Epithelial cell of prostate (primary cell): Measurements from ENCODE around the gene SPACA7.

Experiments
- DNase-seq: peaks from one replicate; pipeline ENCODE4 v3.0.0-alpha.2; 2011; ENCODE audit warnings: low read depth, low spot score
- H3K27ac ChIP-seq: fragments of 450-650 bp; 2 replicates; pipeline ENCODE4 v1.5.1; 2017; ENCODE audit warnings: mild to moderate bottlenecking

SPACA7 gene, protein sequence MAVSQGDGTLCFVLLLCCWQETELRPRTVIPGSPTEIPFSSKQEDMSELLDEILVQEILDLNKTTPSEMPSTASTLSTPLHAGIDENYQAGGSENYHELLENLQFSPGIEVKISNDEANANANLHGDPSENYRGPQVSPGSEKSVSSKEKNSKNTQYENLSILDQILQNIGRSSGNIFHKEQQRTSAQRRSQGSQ

DNA sequence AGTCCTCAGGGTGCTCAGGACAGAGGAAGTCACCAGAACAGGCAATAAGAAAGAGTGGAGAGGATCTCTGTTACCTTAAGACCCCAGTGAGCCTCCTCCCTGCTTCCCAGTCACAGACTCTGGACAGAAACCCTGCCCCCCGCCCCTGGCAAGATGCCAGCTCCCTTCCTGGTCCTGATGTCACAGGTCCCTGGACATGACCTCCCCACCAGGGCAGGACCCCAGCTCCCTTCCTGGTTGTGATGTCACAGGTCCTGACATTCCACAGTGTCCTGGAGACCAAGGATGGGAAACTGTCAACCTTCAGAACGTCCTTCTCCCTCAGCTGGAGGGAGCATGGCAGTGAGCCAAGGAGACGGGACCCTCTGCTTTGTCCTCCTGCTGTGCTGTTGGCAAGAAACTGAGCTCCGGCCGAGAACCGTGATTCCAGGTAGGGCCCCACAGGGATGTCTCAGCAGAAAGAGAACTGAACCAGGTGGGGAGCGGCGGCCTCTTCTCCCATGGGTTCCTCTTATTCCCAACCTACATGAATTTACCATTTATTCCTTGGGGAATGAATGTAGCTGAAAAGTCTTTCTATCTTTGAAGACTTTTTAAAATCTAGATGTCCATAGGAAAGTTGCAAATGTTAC, at the start of gene SPACA7:
TSS of gene SPACA7 (plus strand) at position 306 of the 632 bp plus-strand sequence. CDS start at position 337, 31 bp downstream.
- H3K27ac ChIP-seq = no peak within 1 kb of the TSS
- no peak for DNase-seq

DNA sequence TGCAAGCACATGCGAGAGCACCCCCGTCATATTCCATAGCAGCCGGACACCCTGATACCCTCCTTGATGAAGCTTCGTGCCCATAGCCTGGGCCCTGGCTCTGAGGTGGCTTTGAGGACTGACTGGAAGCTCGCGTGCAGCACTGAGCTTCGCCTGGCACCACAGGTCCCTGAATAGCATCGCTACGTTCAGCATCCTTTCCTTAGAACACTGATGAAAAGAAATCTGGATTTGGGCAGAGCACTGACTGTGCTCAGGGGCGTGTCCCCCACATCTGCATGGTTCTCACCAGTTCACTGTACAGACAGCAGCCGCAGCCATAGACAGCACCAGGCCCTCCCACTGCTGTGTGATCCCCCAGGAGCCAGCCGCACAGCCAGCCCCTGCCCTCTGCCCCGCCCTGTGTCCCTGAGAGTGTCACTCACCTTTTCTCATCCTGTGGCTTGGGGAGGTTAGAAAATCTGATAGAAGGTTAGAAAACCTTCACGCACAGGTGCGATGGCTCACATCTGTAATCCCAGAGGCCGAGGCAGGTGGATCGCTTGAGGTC, 49.3 kb upstream of the SPACA7 start:
- H3K27ac ChIP-seq = no peak overlapping the region
- no peak for DNase-seq

DNA sequence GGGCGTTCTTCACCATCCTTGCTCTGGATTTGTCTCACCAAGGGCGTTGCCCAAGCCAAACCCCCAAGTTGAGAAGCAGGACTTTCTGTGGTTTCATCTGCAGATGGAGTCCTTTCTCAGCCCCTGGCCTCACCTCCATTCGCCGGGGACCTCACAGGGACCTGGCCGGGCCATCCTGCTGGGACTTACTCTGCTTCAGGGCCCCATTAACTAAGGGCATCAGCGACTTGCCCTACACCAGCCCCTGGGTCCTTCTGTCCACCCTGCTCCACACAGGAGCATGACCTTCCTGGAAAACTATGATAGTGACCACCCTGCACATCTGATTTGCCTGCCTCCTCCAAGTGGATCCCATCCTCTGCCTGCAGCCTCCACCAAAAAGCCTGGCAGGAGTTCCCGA, 47.2 kb upstream of the SPACA7 start:
- DNase-seq = no peak
- H3K27ac ChIP-seq = no peak overlapping the region

DNA sequence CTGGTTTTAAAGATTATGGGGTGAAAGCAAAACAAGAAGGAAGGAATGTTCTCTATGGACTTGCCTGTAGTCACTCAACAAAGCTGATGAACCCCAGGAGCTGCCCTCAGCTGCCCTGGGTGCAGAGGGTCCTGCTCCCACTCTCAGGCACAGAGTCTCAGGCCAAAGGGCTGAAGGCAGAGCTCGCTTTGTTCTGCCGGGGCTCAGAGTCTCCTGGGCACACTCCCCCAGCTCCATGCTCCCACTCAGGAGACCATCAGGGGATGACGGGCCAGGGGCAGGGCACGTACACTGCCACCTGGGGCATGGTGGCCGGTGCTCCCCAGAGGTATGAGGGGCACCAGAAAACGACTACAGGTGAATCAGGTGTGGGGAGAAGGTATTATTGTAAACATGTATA, 46.8 kb upstream of the SPACA7 start:
- H3K27ac ChIP-seq = no peak overlapping the region
- DNase-seq = no peak

DNA sequence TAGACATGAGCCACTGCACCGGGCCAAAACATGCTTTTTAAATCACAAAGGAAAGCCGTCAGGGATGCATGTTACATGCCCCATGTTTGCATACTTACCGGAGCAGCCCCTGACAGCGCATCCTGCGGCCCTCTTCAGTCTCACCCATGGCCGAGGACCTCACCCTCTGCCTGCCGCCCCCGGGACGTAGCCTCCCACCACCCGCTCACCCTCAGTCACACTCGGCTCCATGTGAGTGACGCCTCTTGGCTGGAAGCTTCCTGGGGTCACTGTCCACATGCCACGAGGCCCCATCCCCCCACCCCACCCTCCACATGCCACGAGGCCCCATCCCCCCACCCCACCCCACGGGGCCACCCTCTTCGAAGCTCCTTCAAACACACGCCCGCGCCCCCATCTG, 46.1 kb upstream of the SPACA7 start:
- H3K27ac ChIP-seq = no peak overlapping the region
- DNase-seq = no peak

DNA sequence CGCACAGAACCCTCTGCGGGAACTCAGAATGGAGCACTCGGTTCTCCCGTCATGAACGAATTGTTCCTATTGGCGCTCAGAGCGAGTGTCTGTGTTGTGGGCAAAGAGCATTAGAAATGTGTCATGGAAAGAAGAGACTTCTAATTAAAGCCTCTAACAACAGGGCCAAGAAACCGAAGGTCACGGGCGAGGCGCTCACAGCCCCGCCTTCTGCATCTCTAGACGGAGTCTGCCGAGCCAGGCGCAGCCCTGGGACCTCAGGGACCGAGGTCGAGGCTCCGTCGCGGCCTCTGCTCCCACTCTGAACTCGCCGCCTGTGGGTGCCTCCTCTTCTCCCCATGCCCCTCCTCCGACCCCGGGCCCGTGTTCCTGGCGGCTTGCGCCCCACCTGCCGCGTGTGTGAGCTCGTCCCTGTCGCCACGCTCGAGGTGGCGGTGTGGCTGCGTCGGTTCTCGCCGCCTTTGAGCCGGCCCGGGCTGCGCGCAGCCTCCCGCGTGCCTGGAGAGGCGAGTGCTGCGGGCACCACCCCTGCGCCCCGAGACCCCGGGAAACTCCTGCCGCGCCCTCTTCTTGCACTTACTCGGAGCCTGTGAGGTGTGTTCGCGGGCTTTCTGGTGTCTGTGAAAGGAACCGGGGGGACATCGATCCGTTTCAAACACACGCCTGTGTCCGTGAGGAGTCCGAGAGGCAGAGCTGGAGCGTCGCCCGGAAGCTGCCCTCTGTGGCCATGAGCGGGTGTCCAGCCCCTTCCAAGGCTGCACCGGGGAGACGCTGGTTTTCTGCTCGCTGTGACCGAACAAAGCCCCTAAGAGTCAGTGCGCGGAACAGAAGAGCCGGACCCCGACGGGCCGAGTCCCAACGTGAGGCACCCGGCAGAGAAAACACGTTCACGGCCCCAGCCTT, 45.4 kb upstream of the SPACA7 start:
- H3K27ac ChIP-seq = no peak overlapping the region
- no peak for DNase-seq

DNA sequence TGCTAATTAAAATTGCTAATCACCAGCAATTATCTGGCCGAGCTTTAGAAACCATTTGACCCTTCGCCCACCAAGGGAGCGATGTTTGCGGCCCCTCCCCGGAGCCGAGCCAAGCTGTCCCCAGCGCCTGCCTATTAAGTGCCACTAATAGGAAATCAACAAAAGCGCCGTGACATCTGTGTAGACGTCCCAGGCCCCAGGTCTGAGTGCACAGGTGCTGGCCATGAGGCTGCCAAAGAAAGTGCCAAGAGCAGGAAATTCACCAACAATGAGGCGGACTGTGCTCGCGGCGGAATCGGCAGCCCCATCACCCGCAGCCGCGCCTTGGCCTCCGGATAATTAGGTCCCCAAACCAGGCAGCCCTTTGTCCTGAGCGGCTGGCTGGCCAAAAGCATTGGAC, 44.5 kb upstream of the SPACA7 start:
- H3K27ac ChIP-seq = no peak overlapping the region
- no peak for DNase-seq

DNA sequence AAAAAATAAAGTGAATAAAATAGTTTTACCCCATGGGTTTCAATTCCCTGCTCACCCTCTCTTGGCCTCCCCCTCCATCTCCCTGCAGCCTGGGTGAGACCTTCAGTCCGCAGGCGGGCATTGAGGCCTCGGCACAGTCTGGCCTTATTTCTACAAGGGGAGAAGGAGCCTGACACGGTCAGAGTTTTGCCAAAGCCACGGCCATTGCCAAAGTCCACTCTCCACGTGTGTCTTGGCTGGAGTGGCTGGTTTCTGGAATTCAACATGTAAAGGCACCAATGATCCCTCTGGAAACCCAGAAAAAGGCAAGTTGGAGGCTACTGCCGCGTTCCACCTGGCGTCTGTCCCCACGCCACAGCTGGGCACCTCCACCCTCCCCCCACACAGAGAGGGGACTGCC, 43.4 kb upstream of the SPACA7 start:
- DNase-seq = no peak
- no peak overlapping the region for H3K27ac ChIP-seq

DNA sequence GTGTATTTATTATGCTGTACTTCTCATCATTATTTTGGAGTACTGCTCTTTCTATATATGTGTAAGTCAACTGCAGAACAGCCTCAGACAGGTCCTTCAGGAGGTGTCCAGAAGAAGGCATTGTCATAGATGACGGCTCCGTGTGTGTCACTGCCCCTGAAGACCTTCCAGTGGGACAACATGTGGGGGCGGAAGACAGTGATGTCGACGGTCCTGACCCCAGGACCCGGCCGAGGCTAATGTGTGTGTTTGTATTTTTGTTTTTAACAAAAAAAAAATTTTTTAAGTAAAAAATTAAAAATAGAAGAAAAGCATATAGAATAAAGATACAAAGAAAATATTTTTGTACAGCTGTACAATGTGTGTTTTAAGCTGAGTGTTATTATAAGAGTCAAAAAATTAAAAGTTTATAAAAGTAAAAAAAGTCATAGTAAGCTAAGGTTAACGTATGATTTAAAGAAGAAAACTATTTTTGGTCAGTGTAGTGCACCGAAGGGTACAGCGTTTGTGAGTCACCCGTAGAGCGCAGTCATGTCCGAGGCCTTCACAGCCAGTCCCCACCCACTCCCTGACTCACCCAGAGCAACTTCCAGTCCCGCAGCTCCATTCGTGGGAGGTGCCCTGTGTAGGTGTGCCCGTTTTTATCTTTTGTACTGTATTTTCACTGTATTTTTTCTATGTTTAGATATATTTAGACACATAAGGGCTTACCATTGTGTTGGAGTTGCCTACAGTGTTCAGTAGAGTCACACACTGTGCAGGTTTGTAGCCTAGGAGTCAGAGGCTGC, 42.2 kb upstream of the SPACA7 start:
- no peak overlapping the region for H3K27ac ChIP-seq
- no peak for DNase-seq

DNA sequence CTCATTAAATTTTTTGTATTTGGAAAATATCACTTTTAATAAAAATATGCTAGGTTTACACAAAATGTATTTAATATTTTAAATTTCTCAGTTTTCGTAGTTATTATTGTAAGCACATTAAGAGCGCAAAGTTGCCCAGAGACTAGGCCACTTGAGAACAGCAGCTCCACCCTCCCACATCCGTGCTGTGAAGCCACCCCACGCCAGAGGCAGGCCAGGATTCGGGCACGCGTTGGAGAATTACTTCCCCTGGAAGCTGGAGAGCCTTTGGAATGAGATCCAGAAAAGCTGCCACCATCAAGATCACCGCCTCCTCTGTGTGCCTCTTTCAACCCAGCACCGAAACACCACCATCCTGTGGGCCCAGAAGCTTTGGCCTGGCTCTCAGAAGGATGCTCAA, 41.0 kb upstream of the SPACA7 start:
- no peak overlapping the region for H3K27ac ChIP-seq
- DNase-seq = no peak

DNA sequence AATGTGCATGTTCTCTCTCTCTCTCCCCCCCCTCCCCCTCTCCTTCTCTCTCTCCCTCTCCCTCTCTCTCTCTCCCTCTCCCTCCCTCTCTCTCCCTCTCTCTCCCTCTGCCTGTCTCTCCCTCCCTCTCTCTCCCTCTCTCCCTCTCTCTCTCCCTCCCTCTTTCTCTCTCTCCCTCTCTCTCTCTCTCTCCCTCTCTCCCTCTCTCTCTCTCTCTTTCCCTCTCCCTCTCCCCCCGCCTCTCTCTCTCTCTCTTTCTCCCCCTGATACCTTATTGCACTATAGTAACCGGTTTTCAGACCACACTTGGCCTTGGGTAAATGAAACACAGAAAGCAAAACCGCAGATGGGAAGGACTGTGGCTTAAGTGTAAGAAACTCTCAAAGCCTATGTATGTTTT, 34.7 kb upstream of the SPACA7 start:
- DNase-seq = no peak
- H3K27ac ChIP-seq = no peak overlapping the region

DNA sequence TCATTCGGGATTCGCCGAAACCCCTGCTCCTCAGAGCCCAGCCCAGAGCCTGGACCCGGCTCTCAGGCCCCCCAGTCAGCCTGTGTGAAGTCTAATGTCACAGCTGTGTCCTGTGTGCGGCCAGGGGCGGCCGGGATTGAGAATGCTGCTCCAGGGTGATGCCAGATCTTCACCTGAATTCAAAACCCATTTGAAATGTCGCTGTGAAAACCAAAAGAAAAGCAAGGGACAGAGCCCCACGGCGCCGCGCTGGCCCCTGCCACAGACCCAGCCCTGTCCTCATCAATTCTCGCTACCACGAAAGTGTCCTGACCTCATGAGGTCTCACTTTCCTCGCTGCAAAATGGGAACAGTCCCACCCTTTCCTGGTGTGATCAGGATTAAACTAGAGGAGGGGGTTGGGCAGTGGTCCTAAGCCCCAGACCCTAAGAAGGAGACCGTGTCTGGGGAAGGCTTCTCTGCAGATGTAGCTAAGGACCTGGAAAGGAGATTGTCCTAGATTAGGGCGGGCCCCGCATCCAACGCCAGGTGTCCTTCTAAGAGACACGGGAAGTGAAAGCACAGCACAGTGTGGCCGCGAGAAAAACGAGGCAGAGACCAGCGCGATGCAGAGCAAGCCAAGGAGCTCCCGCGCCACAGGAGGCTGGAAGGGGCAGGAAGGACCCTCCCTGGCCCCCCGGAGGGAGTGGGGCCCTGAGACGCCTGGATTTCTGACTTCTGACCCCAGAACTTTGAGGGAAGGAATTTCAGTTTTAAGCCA, 34.0 kb upstream of the SPACA7 start:
- H3K27ac ChIP-seq = no peak overlapping the region
- no peak for DNase-seq

DNA sequence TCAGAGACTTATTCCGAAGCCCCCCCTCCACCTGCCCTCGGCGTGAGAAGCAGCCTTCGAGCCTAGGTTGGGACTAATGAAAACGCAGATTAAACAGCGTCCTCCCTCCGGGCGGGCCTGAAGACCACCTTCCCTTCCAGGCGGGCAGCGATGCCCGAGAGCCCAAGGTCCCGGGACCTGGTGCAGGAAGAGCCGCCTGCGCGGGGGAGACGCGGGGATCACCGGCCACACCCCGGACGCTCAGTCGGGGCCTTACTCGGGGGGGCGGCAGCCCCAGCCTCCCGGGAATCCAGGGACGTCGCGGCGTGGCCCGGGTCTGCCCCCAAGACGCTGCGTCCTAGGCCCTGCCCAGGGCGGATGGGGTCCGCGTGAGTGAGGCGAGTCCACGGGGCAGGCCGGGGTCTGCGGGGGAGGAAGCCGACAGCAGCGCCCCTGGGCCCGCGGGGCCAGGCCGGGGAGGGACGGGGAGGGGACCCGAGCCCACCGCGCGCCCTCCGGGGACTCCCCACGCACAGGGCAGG, 33.3 kb upstream of the SPACA7 start:
- no peak overlapping the region for H3K27ac ChIP-seq
- no peak for DNase-seq

DNA sequence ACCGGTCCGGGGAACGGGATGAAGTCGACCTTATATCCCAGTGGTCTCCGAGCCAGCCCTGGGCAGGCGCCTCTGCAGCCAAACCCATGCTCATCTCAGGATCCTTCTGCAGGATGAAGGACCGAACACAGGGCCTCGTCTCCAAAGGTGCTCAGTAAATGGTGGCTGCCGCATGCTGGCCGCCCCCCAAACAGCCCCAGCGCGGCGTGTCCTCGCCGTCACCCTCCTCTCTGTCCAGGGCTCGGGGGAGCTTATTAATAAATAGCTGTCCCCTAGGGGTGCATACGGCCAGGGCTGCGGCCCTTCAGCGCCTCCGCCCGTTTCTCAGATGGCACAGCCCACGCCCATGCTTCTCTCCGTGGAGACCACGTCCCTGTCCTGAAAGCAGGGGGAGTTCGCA, 32.6 kb upstream of the SPACA7 start:
- H3K27ac ChIP-seq = no peak overlapping the region
- DNase-seq = no peak

DNA sequence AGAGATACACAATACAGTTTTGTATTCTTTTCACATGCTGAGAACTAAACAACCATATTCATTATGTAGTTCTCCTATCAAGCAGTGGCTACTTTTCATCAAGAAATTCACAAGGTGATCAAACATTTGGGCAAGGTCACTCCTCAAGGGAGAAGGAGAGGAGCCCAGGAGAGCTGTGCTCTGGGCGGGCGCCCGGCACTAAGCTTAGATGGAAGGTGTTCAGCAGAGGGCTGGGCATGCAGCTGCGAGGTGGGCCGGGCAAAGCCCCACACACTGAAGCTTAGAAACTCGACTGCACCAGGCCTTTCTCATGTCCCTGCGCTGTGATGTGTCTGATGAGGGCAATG, 30.4 kb upstream of the SPACA7 start:
- no peak for DNase-seq
- no peak overlapping the region for H3K27ac ChIP-seq

DNA sequence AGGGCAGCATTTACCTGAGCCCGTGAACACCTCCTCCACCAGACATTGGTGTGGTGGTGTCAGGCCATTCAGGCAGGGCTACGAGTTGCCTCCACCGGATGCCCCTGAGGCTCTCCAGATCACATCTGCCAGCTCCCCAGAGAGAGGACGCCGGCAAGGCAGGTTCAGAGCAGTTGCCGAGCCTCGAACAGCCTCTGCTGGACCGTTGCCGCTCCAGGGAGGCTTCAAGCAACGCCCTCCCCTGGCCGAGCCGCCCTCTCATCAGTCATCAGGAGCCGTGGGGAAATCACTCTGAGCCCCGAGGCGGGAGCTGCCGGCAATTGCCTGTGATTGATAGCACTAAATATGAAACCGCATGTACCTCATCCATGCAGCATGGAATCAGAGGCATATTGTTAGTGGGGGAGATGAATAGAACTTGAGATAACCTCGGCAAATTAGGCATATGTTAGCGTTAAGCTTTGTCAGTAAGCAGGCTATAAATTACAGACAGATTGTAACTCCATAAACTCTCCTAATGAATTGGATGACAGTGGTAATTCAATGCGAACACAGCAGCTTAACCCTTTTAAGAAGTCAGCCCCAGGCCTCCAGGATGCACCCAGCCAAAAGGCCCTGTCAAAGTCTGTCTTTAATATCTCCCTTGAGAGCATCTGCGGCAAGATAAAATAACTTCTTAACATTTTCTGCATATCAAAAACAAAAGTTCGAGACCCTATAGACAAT, 29.8 kb upstream of the SPACA7 start:
- no peak overlapping the region for H3K27ac ChIP-seq
- DNase-seq = no peak

DNA sequence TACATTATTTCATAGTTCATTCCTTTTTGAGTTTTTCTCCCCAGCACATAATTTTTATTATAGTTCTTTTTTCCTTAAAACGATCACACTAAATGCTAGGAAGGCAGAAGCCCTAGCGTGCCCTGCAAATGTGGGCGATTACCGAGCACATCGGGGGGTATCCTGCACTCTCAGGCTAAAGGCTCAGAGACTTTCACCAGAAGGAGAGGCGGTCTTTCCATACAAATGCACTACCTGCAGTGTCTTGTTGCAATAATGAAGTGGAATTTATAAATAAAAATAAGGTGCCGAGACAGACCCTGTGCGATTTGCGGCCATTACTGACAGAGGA, 29.3 kb upstream of the SPACA7 start:
- DNase-seq = no peak
- H3K27ac ChIP-seq = no peak overlapping the region

DNA sequence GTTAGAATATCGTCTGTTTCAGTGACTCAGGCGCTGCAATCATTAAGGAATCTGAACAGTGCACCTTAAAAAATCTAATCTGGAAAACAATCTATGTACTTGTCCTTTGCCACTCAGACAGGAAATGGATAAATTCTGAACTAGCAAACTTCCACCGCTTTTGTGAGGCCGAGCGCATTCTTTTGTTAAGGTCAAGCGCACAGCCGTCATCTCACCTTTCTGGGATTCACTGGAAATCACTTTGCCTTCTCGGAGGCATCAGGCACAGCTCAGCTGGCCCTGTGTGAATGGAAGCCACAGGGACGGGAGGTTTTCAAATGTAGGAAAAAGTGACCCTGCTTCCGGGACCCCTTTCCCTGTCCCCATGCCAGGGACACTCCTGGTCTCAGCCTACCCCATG, 28.2 kb upstream of the SPACA7 start:
- DNase-seq = no peak
- H3K27ac ChIP-seq = no peak overlapping the region
